H1 (cell line): ENCODE results near the gene CCDC28B. TPM values are rescaled to one million over a fixed set of nuclear protein-coding genes. Genes with fewer than 3 reads are reported as not detected.

Experiments used
- ASH2L ChIP-seq: fragments of 200-600, 300-600 bp; sonication (generic); IDR thresholded peaks from one replicate; pipeline ENCODE4 v1.7.1; 2017; ENCODE audit warnings: low read length
- ATF2 ChIP-seq: IDR thresholded peaks from 2 replicates; pipeline ENCODE4 v1.6.1; 2012; ENCODE audit warnings: low read length, inconsistent platforms
- BACH1 ChIP-seq: IDR thresholded peaks from 2 replicates; pipeline ENCODE4 v1.6.1; 2012; ENCODE audit warnings: low read length, improper control_type of control experiment
- BRCA1 ChIP-seq: IDR thresholded peaks from 2 replicates; pipeline ENCODE4 v1.6.1; 2012; ENCODE audit warnings: low read depth, low read length, improper control_type of control experiment
- CHD1 ChIP-seq: IDR thresholded peaks from 2 replicates; pipeline ENCODE4 v1.6.1; 2012; ENCODE audit warnings: low read depth, low read length, improper control_type of control experiment
- CHD2 ChIP-seq: IDR thresholded peaks from 2 replicates; pipeline ENCODE4 v1.6.1; 2012; ENCODE audit warnings: low read length, improper control_type of control experiment
- E2F6 ChIP-seq: IDR thresholded peaks from 2 replicates; pipeline ENCODE4 v1.6.1; 2012; ENCODE audit warnings: inconsistent platforms
- EGR1 ChIP-seq: IDR thresholded peaks from 2 replicates; pipeline ENCODE4 v1.6.1; 2011; ENCODE audit warnings: low read depth, low read length, borderline replicate concordance
- KDM4A ChIP-seq: IDR thresholded peaks from one replicate; pipeline ENCODE4 v1.7.1; 2012; ENCODE audit warnings: low read depth, mild to moderate bottlenecking, moderate library complexity, low read length, inconsistent platforms; ENCODE audit not compliant: severe bottlenecking
- NRF1 ChIP-seq: IDR thresholded peaks from 2 replicates; pipeline ENCODE4 v1.6.1; 2011; ENCODE audit warnings: mild to moderate bottlenecking, low read depth, low read length, improper control_type of control experiment
- PHF8 ChIP-seq: fragments of 200-600 bp; sonication (generic); conservative IDR thresholded peaks from 2 replicates; pipeline ENCODE4 v1.7.1; 2012; ENCODE audit warnings: low read depth, mild to moderate bottlenecking, inconsistent platforms, low read length, moderate library complexity
- POLR2AphosphoS5 ChIP-seq: IDR thresholded peaks from 2 replicates; pipeline ENCODE4 v1.6.1; 2011; ENCODE audit warnings: low read depth, low read length
- POU5F1 ChIP-seq: IDR thresholded peaks from 2 replicates; pipeline ENCODE4 v1.6.1; 2011; ENCODE audit warnings: low read depth, mild to moderate bottlenecking, low read length, moderate library complexity
- RBBP5 ChIP-seq: IDR thresholded peaks from 2 replicates; pipeline ENCODE4 v1.7.1; 2012; ENCODE audit warnings: low read depth, mild to moderate bottlenecking, inconsistent platforms, low read length, moderate library complexity, borderline replicate concordance
- SIN3A ChIP-seq, 2 experiments: IDR thresholded peaks in 1 of 2; conservative IDR thresholded peaks in 1 of 2; 2 replicates each; pipeline ENCODE4 v1.6.1; 2011 to 2012; ENCODE audit warnings: low read length in 2 of 2, improper control_type of control experiment in 1 of 2, low read depth in 1 of 2, mild to moderate bottlenecking in 1 of 2
- SP2 ChIP-seq: IDR thresholded peaks from 2 replicates; pipeline ENCODE4 v1.6.1; 2012; ENCODE audit warnings: mild to moderate bottlenecking, low read length, inconsistent platforms
- SP4 ChIP-seq: IDR thresholded peaks from 2 replicates; pipeline ENCODE4 v1.6.1; 2012; ENCODE audit warnings: low read length, inconsistent platforms
- SRF ChIP-seq: IDR thresholded peaks from 2 replicates; pipeline ENCODE4 v1.6.1; 2011; ENCODE audit warnings: mild to moderate bottlenecking, low read depth, low read length, moderate library complexity
- SUZ12 ChIP-seq: fragments of 200-600 bp; sonication (generic); IDR thresholded peaks from 2 replicates; pipeline ENCODE4 v1.6.1; 2012; ENCODE audit warnings: mild to moderate bottlenecking, inconsistent platforms, low read length, moderate library complexity, mixed read lengths
- TAF1 ChIP-seq: IDR thresholded peaks from 2 replicates; pipeline ENCODE4 v1.6.1; 2011; ENCODE audit warnings: mild to moderate bottlenecking, low read depth, low read length
- TAF7 ChIP-seq: optimal IDR thresholded peaks from 2 replicates; pipeline ENCODE3; 2011; ENCODE audit warnings: low read depth, mild to moderate bottlenecking, inconsistent platforms, low read length, moderate library complexity, borderline replicate concordance
- TCF12 ChIP-seq: IDR thresholded peaks from 2 replicates; pipeline ENCODE4 v1.6.1; 2011; ENCODE audit warnings: low read depth, mild to moderate bottlenecking, low read length
- YY1 ChIP-seq: IDR thresholded peaks from 2 replicates; pipeline ENCODE4 v1.6.1; 2011; ENCODE audit warnings: low read depth, mild to moderate bottlenecking, low read length
- polyA plus RNA-seq, 7 experiments: library from polyadenylated mRNA; depleted of rRNA in 3 of 7; stranded (reverse) in 5 of 7; unstranded in 2 of 7; fragments of >200 nt in 5 of 7; fragments of 200-250 nt in 2 of 7; gene quantifications; 1 replicate in 5 of 7; 2 replicates in 1 of 7; 4 replicates in 1 of 7; pipeline versions ENCODE4 v1.2.1 to v1.2.3, GENCODE V29; 2011 to 2013; ENCODE audit warnings: missing spikeins in 2 of 7, mixed read lengths in 2 of 7
- total RNA-seq: library from RNA; stranded (reverse); fragmentation: NEBNext Ultra II Directional; extraction: Animal tissue kit (Norgen Biotek cat#: 25700); gene quantifications from 2 replicates; pipeline ENCODE4 v1.2.1, GENCODE V29; 2021

CCDC28B gene
- total and polyA plus RNA-seq, 2 of the 8 experiments (the other 6 are each of a cell fraction or from before 2014, with no cell fraction given), result 16.7 to 17.1 TPM

- TF ChIP-seq SP2 (no peak), SUZ12 (0 out of 2 replicates have a peak, but pooled peaks have one; percentile 23), SRF (no peak), EGR1 (peak; percentile 51; the same call in 1 of the 2 replicates), POU5F1 (no peak), ATF2 (no peak), SP4 (no peak; the same call in 1 of the 2 replicates), TCF12 (0 out of 2 replicates have a peak, but pooled peaks have one; percentile 1), RBBP5 (peak; percentile 78), TAF1 (peak; percentile 86), POLR2AphosphoS5 (peak; percentile 82), SIN3A (conservative IDR thresholded peaks at IDR 0.05 in 1 of 2, IDR thresholded peaks at IDR 0.05 in 1 of 2; ENCODE audit: low read depth in 1 of 2, low read length in 2 of 2) (peak in 1 of 2 experiments; percentile 47; a peak in 1 of 4 replicates), ASH2L (peak; percentile 71), BACH1 (peak; percentile 93), CHD2 (0 out of 2 replicates have a peak, but pooled peaks have one; percentile 28), NRF1 (peak; percentile 24), E2F6 (peak; percentile 92), TAF7 (peak; percentile 78), YY1 (peak; percentile 6; the same call in 1 of the 2 replicates), KDM4A (peak; percentile 20), BRCA1 (no peak), CHD1 (no peak), PHF8 (peak; percentile 87)
These were observed 20.8 kb upstream of the CCDC28B start, which contains the start of gene TXLNA (continued) for GRCh38 chr1:32179443-32180185.
